GM12878 (cell line): ENCODE data around the gene FTH1.

Experiments
- BCL3 ChIP-seq: IDR thresholded peaks from 2 replicates; pipeline ENCODE4 v1.6.1; 2011; ENCODE audit warnings: borderline replicate concordance, low read depth, mild to moderate bottlenecking, moderate library complexity, low read length; ENCODE audit not compliant: insufficient read depth, poor library complexity, severe bottlenecking
- BHLHE40 ChIP-seq, 2 experiments: fragments of 450-650 bp in 1 of 2; IDR thresholded peaks; 2 replicates each; pipeline ENCODE4 v1.6.1; 2011 to 2017; ENCODE audit warnings: low read depth in 2 of 2, borderline replicate concordance in 1 of 2, improper control_type of control experiment in 1 of 2, low read length in 1 of 2, mild to moderate bottlenecking in 1 of 2
- CHD2 ChIP-seq: IDR thresholded peaks from 2 replicates; pipeline ENCODE4 v1.6.1; 2011; ENCODE audit warnings: low read depth, low read length, improper control_type of control experiment, borderline replicate concordance
- CTCF ChIP-seq, 3 experiments: IDR thresholded peaks in 2 of 3; conservative IDR thresholded peaks in 1 of 3; 2 replicates each; pipeline ENCODE4 v1.5.1; 2011; ENCODE audit warnings: low read depth in 3 of 3, low read length in 3 of 3, mild to moderate bottlenecking in 3 of 3, control low read depth in 2 of 3, moderate library complexity in 2 of 3, inconsistent platforms in 1 of 3, mixed read lengths in 1 of 3; ENCODE audit not compliant: control insufficient read depth in 2 of 3, insufficient read depth in 1 of 3; ENCODE audit errors: extremely low read depth in 1 of 3
- EP300 ChIP-seq, 2 experiments: fragments of 150-350 bp in 1 of 2; IDR thresholded peaks; 2 replicates each; pipeline ENCODE4 v1.6.1; 2011 to 2012; ENCODE audit warnings: low read depth in 2 of 2, low read length in 2 of 2, borderline replicate concordance in 1 of 2, improper control_type of control experiment in 1 of 2, inconsistent platforms in 1 of 2; ENCODE audit not compliant: control insufficient read depth in 1 of 2
- EZH2 ChIP-seq: IDR thresholded peaks from 2 replicates; pipeline ENCODE4 v1.6.1; 2012; ENCODE audit warnings: low read depth, mild to moderate bottlenecking, control low read depth, inconsistent platforms, low read length, borderline replicate concordance; ENCODE audit not compliant: control insufficient read depth
- FOS ChIP-seq: IDR thresholded peaks from 3 replicates; pipeline ENCODE4 v1.6.1; 2011; ENCODE audit warnings: borderline replicate concordance; ENCODE audit not compliant: insufficient read length; ENCODE audit errors: extremely low read depth
- NFYB ChIP-seq: IDR thresholded peaks from 2 replicates; pipeline ENCODE4 v1.6.1; 2011; ENCODE audit warnings: low read depth, mild to moderate bottlenecking, low read length, improper control_type of control experiment, moderate library complexity; ENCODE audit not compliant: insufficient read depth
- PAX8 ChIP-seq: fragments of 450-650 bp; IDR thresholded peaks from 2 replicates; pipeline ENCODE4 v1.6.1; 2017; ENCODE audit warnings: mild to moderate bottlenecking, moderate library complexity
- POLR2AphosphoS5 ChIP-seq: IDR thresholded peaks from 2 replicates; pipeline ENCODE4 v1.6.1; 2011; ENCODE audit warnings: mild to moderate bottlenecking, low read length, inconsistent platforms
- RFX5 ChIP-seq: IDR thresholded peaks from 2 replicates; pipeline ENCODE4 v1.6.1; 2011; ENCODE audit warnings: low read depth, low read length, improper control_type of control experiment
- SMARCA5 ChIP-seq: fragments of 450-650 bp; IDR thresholded peaks from 2 replicates; pipeline ENCODE4 v1.6.1; 2017; ENCODE audit warnings: mild to moderate bottlenecking
- ZBED1 ChIP-seq: IDR thresholded peaks from 2 replicates; pipeline ENCODE4 v1.6.1; 2016; ENCODE audit warnings: borderline replicate concordance

GRCh38 chr11:61921446-61921845, 46.0 kb downstream of the FTH1 start:
- no peak for TF ChIP-seq NFYB
- no peak for TF ChIP-seq SMARCA5
- no peak for TF ChIP-seq BCL3
- TF ChIP-seq PAX8: no peak
- no peak for TF ChIP-seq BHLHE40 (IDR thresholded peaks at IDR 0.05; ENCODE audit: borderline replicate concordance in 1 of 2, low read depth in 2 of 2, low read length in 1 of 2)
- TF ChIP-seq CTCF (IDR thresholded peaks at IDR 0.05 in 2 of 3, conservative IDR thresholded peaks at IDR 0.05 in 1 of 3; ENCODE audit: control insufficient read depth in 2 of 3, extremely low read depth in 1 of 3, insufficient read depth in 1 of 3, low read depth in 3 of 3, low read length in 3 of 3): no peak
- TF ChIP-seq EZH2: no peak
- TF ChIP-seq RFX5: no peak
- TF ChIP-seq EP300 (IDR thresholded peaks at IDR 0.05; ENCODE audit: borderline replicate concordance in 1 of 2, control insufficient read depth in 1 of 2, low read depth in 2 of 2, low read length in 2 of 2): no peak
- TF ChIP-seq POLR2AphosphoS5: no peak
- TF ChIP-seq FOS: no peak
- TF ChIP-seq ZBED1: no peak
- TF ChIP-seq CHD2: no peak
